GM12878 (cell line): ENCODE results near the gene GUCY1A1. TPM values are rescaled to one million over a fixed set of nuclear protein-coding genes. Genes with fewer than 3 reads are reported as not detected.

Source experiments
- HDGF ChIP-seq: fragments of 450-650 bp; IDR thresholded peaks from 2 replicates; pipeline ENCODE4 v1.6.1; 2016; ENCODE audit warnings: antibody characterized with exemption
- polyA plus RNA-seq, 11 experiments: library from polyadenylated mRNA; depleted of rRNA in 4 of 11; unstranded in 6 of 11; stranded (reverse) in 5 of 11; fragments of >200 nt; fragmentation: Nextera tagmentation in 4 of 11; fragmentation: Illumina TruSeq in 1 of 11; extraction: Ambion mirVana in 4 of 11; extraction: Trizol in 1 of 11; gene quantifications; 1 replicate in 1 of 11; 2 replicates in 10 of 11; pipeline versions ENCODE4 v1.2.1 to v1.2.3, GENCODE V29; 2011 to 2016; ENCODE audit warnings: inconsistent platforms in 2 of 11, missing spikeins in 2 of 11, low read depth in 1 of 11
- total RNA-seq, 4 experiments: library from RNA; depleted of rRNA in 3 of 4; stranded (reverse); fragments of >200 nt in 3 of 4; fragmentation: Illumina TruSeq in 1 of 4; extraction: Trizol in 1 of 4; gene quantifications; 2 replicates each; pipeline versions ENCODE4 v1.2.1 to v1.2.3, GENCODE V29; 2013 to 2021
- TF ChIP-seq, protein P1 (sequence below): IDR thresholded peaks from 2 replicates; pipeline ENCODE4 v1.6.1; 2012; ENCODE audit warnings: improper control_type of control experiment, low read depth, low read length; ENCODE audit not compliant: insufficient replicate concordance
- TF ChIP-seq, protein P2 (sequence below): fragments of 450-650 bp; IDR thresholded peaks from 2 replicates; pipeline ENCODE4 v1.6.1; 2018; ENCODE audit warnings: mild to moderate bottlenecking, low read depth, moderate library complexity; ENCODE audit not compliant: partially characterized antibody

The GUCY1A1 gene
- total and polyA plus RNA-seq, 10 of the 15 experiments (the other 5 are each of a cell fraction or from before 2014, with no cell fraction given), result 0.44 to 22.6 (median 0.55) TPM

DNA sequence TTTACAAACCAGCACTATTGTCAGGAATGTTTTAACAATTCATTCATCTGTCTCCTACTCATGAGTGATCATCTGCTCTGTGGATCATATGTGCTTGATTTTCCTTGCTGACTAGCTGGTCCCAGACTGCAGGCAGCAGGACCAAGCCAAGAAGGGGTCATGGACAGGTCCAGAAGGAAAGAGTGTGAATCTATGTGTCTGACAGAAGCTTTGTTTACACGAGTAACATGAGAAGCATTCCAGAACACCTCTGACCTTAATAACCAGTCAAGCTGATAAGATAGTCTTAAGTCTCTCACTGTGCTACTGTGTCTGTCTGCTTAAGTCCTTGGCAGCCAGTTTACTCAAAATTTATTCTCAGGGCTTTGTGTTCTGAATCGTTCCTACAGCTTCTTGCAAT lies 39.0 kb downstream of the GUCY1A1 start (continued):
- TF ChIP-seq, protein P1, sequence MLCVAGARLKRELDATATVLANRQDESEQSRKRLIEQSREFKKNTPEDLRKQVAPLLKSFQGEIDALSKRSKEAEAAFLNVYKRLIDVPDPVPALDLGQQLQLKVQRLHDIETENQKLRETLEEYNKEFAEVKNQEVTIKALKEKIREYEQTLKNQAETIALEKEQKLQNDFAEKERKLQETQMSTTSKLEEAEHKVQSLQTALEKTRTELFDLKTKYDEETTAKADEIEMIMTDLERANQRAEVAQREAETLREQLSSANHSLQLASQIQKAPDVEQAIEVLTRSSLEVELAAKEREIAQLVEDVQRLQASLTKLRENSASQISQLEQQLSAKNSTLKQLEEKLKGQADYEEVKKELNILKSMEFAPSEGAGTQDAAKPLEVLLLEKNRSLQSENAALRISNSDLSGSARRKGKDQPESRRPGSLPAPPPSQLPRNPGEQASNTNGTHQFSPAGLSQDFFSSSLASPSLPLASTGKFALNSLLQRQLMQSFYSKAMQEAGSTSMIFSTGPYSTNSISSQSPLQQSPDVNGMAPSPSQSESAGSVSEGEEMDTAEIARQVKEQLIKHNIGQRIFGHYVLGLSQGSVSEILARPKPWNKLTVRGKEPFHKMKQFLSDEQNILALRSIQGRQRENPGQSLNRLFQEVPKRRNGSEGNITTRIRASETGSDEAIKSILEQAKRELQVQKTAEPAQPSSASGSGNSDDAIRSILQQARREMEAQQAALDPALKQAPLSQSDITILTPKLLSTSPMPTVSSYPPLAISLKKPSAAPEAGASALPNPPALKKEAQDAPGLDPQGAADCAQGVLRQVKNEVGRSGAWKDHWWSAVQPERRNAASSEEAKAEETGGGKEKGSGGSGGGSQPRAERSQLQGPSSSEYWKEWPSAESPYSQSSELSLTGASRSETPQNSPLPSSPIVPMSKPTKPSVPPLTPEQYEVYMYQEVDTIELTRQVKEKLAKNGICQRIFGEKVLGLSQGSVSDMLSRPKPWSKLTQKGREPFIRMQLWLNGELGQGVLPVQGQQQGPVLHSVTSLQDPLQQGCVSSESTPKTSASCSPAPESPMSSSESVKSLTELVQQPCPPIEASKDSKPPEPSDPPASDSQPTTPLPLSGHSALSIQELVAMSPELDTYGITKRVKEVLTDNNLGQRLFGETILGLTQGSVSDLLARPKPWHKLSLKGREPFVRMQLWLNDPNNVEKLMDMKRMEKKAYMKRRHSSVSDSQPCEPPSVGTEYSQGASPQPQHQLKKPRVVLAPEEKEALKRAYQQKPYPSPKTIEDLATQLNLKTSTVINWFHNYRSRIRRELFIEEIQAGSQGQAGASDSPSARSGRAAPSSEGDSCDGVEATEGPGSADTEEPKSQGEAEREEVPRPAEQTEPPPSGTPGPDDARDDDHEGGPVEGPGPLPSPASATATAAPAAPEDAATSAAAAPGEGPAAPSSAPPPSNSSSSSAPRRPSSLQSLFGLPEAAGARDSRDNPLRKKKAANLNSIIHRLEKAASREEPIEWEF, result no peak
- no peak for TF ChIP-seq HDGF
- TF ChIP-seq, protein P2, sequence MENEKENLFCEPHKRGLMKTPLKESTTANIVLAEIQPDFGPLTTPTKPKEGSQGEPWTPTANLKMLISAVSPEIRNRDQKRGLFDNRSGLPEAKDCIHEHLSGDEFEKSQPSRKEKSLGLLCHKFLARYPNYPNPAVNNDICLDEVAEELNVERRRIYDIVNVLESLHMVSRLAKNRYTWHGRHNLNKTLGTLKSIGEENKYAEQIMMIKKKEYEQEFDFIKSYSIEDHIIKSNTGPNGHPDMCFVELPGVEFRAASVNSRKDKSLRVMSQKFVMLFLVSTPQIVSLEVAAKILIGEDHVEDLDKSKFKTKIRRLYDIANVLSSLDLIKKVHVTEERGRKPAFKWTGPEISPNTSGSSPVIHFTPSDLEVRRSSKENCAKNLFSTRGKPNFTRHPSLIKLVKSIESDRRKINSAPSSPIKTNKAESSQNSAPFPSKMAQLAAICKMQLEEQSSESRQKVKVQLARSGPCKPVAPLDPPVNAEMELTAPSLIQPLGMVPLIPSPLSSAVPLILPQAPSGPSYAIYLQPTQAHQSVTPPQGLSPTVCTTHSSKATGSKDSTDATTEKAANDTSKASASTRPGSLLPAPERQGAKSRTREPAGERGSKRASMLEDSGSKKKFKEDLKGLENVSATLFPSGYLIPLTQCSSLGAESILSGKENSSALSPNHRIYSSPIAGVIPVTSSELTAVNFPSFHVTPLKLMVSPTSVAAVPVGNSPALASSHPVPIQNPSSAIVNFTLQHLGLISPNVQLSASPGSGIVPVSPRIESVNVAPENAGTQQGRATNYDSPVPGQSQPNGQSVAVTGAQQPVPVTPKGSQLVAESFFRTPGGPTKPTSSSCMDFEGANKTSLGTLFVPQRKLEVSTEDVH, result no peak
